Suprapubic skin (tissue), 4 donors: Measurements from ENCODE around the gene HPCAL1. TPM values are rescaled to one million over a fixed set of nuclear protein-coding genes. Genes with fewer than 3 reads are reported as not detected.

Experiments
- DNase-seq, 2 donors: peaks; one replicate each; pipeline ENCODE4 v3.0.0-alpha.2; 2019; ENCODE audit warnings: low spot score in 2 of 2
- H3K27ac ChIP-seq: fragments of 200-600 bp; sonication (generic); one replicate; pipeline ENCODE4 v1.5.1; 2019
- H3K27me3 ChIP-seq: fragments of 200-600 bp; sonication (generic); one replicate; pipeline ENCODE4 v1.5.1; 2019
- H3K36me3 ChIP-seq: fragments of 200-600 bp; sonication (generic); one replicate; pipeline ENCODE4 v1.5.1; 2019
- H3K4me1 ChIP-seq: fragments of 200-600 bp; sonication (generic); one replicate; pipeline ENCODE4 v1.5.1; 2019
- H3K4me3 ChIP-seq: fragments of 200-600 bp; sonication (generic); one replicate; pipeline ENCODE4 v1.5.1; 2019; ENCODE audit warnings: mild to moderate bottlenecking
- H3K9me3 ChIP-seq: fragments of 200-600 bp; sonication (generic); one replicate; pipeline ENCODE4 v1.5.1; 2019
- EP300 ChIP-seq: sonication (generic); formaldehyde crosslinking; IDR thresholded peaks from one replicate; pipeline ENCODE4 v1.6.1; 2017; ENCODE audit warnings: antibody characterized with exemption
- POLR2A ChIP-seq, 2 donors: fragments of 450-650 bp; IDR thresholded peaks; one replicate each; pipeline ENCODE4 v1.6.1; 2017; ENCODE audit warnings: antibody characterized with exemption in 2 of 2, mild to moderate bottlenecking in 2 of 2, moderate library complexity in 2 of 2
- POLR2AphosphoS5 ChIP-seq, 3 donors: sonication (generic); formaldehyde crosslinking; IDR thresholded peaks; one replicate each; pipeline ENCODE4 v1.6.1; 2017; ENCODE audit warnings: antibody characterized with exemption in 3 of 3
- whole genome bisulfite sequencing: methylation state at CpG from one replicate; pipeline ENCODE4 v1.1.5; 2018; 5-methylcytosine and 5-hydroxymethylcytosine counted together
- total RNA-seq, 4 donors: library from RNA; depleted of rRNA; stranded (reverse); fragments of >200 nt; gene quantifications; one replicate each; pipeline ENCODE4 v1.1.0, GENCODE V29; 2016
- TF ChIP-seq, protein P1 (sequence below), 2 donors: fragments of 200-600 bp in 1 of 2; fragments of 450-650 bp in 1 of 2; sonication (generic) in 1 of 2; IDR thresholded peaks; one replicate each; pipeline ENCODE4 v1.5.1; 2016 to 2019; ENCODE audit warnings: antibody characterized with exemption in 2 of 2, mild to moderate bottlenecking in 1 of 2, moderate library complexity in 1 of 2

The HPCAL1 gene
- total RNA-seq, 4 donors from 2014 or later, result 27.7 to 40.7 (median 35.3) TPM

- TF ChIP-seq POLR2AphosphoS5 (IDR thresholded peaks at IDR 0.05) (no peak), POLR2A (IDR thresholded peaks at IDR 0.05) (no peak)
- TF ChIP-seq, protein P1, sequence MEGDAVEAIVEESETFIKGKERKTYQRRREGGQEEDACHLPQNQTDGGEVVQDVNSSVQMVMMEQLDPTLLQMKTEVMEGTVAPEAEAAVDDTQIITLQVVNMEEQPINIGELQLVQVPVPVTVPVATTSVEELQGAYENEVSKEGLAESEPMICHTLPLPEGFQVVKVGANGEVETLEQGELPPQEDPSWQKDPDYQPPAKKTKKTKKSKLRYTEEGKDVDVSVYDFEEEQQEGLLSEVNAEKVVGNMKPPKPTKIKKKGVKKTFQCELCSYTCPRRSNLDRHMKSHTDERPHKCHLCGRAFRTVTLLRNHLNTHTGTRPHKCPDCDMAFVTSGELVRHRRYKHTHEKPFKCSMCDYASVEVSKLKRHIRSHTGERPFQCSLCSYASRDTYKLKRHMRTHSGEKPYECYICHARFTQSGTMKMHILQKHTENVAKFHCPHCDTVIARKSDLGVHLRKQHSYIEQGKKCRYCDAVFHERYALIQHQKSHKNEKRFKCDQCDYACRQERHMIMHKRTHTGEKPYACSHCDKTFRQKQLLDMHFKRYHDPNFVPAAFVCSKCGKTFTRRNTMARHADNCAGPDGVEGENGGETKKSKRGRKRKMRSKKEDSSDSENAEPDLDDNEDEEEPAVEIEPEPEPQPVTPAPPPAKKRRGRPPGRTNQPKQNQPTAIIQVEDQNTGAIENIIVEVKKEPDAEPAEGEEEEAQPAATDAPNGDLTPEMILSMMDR (IDR thresholded peaks at IDR 0.05), result no peak
- no peaks in the 10 kb centered on the region for H3K36me3 ChIP-seq
- H3K27me3 ChIP-seq, result no peaks in the 10 kb centered on the region
- no peak for DNase-seq
- H3K27ac ChIP-seq, result no peak overlapping the region
- peaks cover 20% of the 10 kb centered on the region for H3K4me1 ChIP-seq
- 89% methylated on average over 15 of the region's 15 CpGs for WGBS
- H3K9me3 ChIP-seq, result no peaks in the 10 kb centered on the region
- no peak overlapping the region for H3K4me3 ChIP-seq
These were observed 27.5 kb upstream of the HPCAL1 start for GRCh38 chr2:10274983-10275802.

DNA sequence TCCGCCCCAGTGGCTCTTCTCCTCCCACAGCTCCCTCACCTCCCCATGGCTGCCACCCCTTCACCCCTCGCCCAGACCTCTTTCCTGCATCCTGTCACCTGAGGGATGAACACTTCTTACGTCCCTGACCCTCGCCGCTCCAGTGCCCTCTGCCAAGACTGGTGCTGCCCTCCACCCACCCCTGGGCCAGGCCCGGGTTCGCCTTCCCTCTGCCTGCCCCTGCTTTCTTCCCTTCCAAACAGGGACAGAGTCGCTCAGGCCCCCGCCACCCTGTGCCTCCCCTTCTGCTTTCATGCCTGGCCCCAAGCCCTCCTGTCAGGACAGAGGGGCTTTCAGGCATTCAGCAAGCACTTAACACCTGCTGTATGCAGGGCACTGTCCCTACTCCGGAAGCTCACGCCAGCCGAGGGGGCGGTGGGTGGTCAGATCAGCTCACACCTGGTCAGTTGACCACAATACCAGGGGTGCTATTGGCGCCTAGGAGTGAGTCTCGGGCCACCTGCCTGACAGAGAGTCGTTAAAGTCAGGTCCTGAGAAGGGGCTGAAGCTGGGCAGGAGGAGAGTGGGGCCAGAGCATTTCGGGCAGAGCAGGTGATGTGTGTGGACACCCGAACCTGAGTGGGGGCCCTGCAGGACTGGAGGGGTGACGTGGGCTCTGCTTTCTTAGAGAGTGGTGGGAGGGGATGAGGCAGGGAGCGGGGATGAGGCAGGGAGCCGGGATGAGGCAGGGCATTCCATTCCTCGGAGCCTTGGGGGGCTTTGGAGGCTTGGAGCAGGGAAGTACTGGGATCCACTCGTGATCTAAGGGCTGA, 26.0 kb upstream of the HPCAL1 start:
- H3K27me3 ChIP-seq, result no peaks in the 10 kb centered on the region
- DNase-seq, result no peak
- no peaks in the 10 kb centered on the region for H3K9me3 ChIP-seq
- 81% methylated on average over 23 of the region's 23 CpGs for WGBS
- no peak overlapping the region for H3K4me3 ChIP-seq
- H3K27ac ChIP-seq, result no peak overlapping the region
- TF ChIP-seq EP300, result no peak
- no peak for TF ChIP-seq POLR2AphosphoS5 (IDR thresholded peaks at IDR 0.05)
- TF ChIP-seq, protein P1 (IDR thresholded peaks at IDR 0.05), result no peak
- TF ChIP-seq POLR2A (IDR thresholded peaks at IDR 0.05), result no peak
- no peaks in the 10 kb centered on the region for H3K36me3 ChIP-seq
- H3K4me1 ChIP-seq, result peaks cover 16% of the 10 kb centered on the region

DNA sequence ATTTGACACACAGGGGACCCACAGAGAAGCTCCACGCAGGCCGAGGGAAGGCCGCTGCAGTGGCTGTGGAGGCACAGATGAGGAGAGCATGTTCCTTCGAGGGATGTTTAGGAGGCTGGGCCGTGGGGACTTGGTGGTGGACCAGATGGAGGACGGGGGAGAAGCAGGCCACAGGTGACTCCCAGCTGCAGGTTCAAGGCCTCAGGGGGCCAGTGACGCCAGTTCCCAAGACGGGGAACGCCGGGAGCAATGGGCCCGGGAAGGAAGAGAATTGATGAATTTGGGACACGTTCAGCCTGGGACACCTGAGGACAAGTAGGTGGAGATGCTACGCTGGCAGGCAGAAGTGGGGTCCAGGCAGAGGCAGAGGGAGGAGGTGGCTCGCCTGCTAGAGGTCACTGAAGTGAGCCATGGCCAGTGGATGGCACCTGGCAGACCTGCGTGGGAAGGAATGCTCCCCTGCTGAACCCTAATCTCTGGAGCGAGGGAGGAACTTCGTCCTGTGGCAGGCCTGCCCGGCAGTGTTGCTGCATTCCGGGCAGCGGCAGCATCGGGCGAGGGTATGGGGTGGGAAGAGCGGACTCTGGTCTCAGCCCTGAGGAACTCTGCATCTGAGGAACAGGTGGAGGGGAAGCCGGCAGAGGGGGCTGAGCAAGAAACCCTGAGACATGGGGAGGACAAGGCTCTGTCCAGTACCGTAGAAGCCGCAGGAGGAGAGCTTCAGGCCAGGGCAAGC, 25.2 kb upstream of the HPCAL1 start:
- peaks cover 16% of the 10 kb centered on the region for H3K4me1 ChIP-seq
- no peaks in the 10 kb centered on the region for H3K27me3 ChIP-seq
- no peak for TF ChIP-seq POLR2AphosphoS5 (IDR thresholded peaks at IDR 0.05)
- no peak for TF ChIP-seq EP300
- TF ChIP-seq POLR2A (IDR thresholded peaks at IDR 0.05), result no peak
- TF ChIP-seq, protein P1 (IDR thresholded peaks at IDR 0.05), result no peak
- DNase-seq, result no peak
- no peak overlapping the region for H3K4me3 ChIP-seq
- H3K27ac ChIP-seq, result no peak overlapping the region
- no peaks in the 10 kb centered on the region for H3K9me3 ChIP-seq
- whole genome bisulfite sequencing, result 88% methylated on average over 26 of the region's 26 CpGs
- no peaks in the 10 kb centered on the region for H3K36me3 ChIP-seq

DNA sequence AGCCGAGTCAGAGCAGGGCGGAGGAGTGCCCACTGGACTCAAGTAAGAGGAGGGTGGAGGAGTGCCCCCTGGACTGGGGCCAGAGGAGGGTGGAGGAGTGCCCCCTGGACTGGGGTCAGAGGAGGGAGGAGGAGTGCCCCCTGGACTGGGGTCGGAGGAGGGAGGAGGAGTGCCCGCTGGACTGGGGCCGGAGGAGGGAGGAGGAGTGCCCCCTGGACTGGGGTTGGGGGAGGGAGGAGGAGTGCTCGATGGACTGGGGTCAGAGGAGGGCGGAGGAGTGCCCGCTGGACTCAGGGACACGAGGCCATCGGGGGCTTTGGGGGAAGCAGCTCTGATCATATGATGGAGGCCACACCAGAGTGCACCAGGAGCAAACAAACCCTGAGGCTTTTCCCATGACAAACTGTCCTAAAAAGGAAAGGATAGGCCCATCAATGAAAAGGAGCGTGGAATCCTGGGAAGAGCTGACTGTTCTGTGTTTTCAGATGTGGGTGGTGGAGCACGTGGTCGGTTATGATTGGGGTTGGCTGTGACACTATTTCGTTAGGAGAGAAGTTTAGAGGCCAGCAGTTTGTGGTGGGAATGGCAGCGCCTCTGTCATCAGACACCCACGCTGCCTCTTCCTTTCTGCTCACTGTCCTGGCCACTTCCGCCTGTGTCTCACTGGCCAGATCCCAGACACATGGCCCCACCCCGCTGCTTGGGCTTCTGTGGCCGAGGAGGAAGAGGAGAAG, 24.5 kb upstream of the HPCAL1 start:
- TF ChIP-seq, protein P1 (IDR thresholded peaks at IDR 0.05), result no peak
- TF ChIP-seq POLR2AphosphoS5 (IDR thresholded peaks at IDR 0.05) (no peak), POLR2A (IDR thresholded peaks at IDR 0.05) (no peak), EP300 (no peak)
- no peak for DNase-seq
- Histone ChIP-seq H3K27me3 (no peaks in the 10 kb centered on the region), H3K4me1 (peaks cover 16% of the 10 kb centered on the region), H3K9me3 (no peaks in the 10 kb centered on the region), H3K4me3 (no peak overlapping the region), H3K36me3 (no peaks in the 10 kb centered on the region), H3K27ac (peak overlapping the region; percentile 62)
- WGBS, result 57% methylated on average over 19 of the region's 19 CpGs
